Prostate gland (tissue), 2 donors: ENCODE results near the gene PEX5.

Experiments
- CTCF ChIP-seq, 4 experiments: fragments of 200-600 bp in 2 of 4; fragments of 450-650 bp in 2 of 4; sonication (generic) in 2 of 4; IDR thresholded peaks; 1 replicate in 3 of 4; 2 replicates in 1 of 4; pipeline ENCODE4 v1.5.1; 2016 to 2019; ENCODE audit warnings: antibody characterized with exemption in 4 of 4, mild to moderate bottlenecking in 2 of 4, moderate library complexity in 2 of 4
- POLR2A ChIP-seq: fragments of 450-650 bp; IDR thresholded peaks from one replicate; pipeline ENCODE4 v1.6.1; 2016; ENCODE audit warnings: antibody characterized with exemption, mild to moderate bottlenecking

GRCh38 chr12:7203109-7203508, 13.6 kb downstream of the PEX5 start:
- no peak for TF ChIP-seq POLR2A
- no peak for TF ChIP-seq CTCF (IDR thresholded peaks at IDR 0.05)
